Mononuclear cell (primary cell): ENCODE data around the gene OR6B1. TPM values are rescaled to one million over a fixed set of nuclear protein-coding genes. Genes with fewer than 3 reads are reported as not detected.
"Not testable (repeated sequence)": the region's sequence is repeated elsewhere in the genome, so short reads cannot be mapped to it uniquely, and the experiment has no call there.

Experiments
- H3K27me3 ChIP-seq: 2 replicates; pipeline ENCODE4 v1.6.0; 2011; ENCODE audit warnings: low read length, control low read depth; ENCODE audit not compliant: insufficient read depth
- H3K4me1 ChIP-seq: 2 replicates; pipeline ENCODE4 v1.5.1; 2011; ENCODE audit warnings: mild to moderate bottlenecking, low read length, control low read depth; ENCODE audit not compliant: insufficient read depth
- H3K4me3 ChIP-seq: 2 replicates; pipeline ENCODE4 v1.5.1; 2011; ENCODE audit warnings: mild to moderate bottlenecking, low read length, moderate library complexity
- H3K9me3 ChIP-seq: 2 replicates; pipeline ENCODE4 v1.5.1; 2011; ENCODE audit warnings: low read depth, mild to moderate bottlenecking, control low read depth, low read length
- total RNA-seq: library from RNA; depleted of rRNA; stranded (reverse); fragments of >200 nt; gene quantifications from one replicate; pipeline ENCODE4 v1.2.3, GENCODE V29; 2012

Gene OR6B1
- total RNA-seq, 1 donor: under 0.01 TPM

- Histone ChIP-seq H3K9me3 (no peaks in the 10 kb centered on the region), H3K27me3 (no peaks in the 10 kb centered on the region), H3K4me1 (no peaks in the 10 kb centered on the region), H3K4me3 (no peak overlapping the region)
These were observed 16.2 kb upstream of the OR6B1 start for GRCh38 chr7:143983960-143984359.

GRCh38 chr7:143987513-143987912 is 12.6 kb upstream of the OR6B1 start:
- no peak overlapping the region for H3K4me3 ChIP-seq
- H3K9me3 ChIP-seq: no peaks in the 10 kb centered on the region
- no peaks in the 10 kb centered on the region for H3K27me3 ChIP-seq
- H3K4me1 ChIP-seq: no peaks in the 10 kb centered on the region

- no peak overlapping the region for H3K4me3 ChIP-seq
- H3K4me1 ChIP-seq: no peaks in the 10 kb centered on the region
- H3K9me3 ChIP-seq: no peaks in the 10 kb centered on the region
- H3K27me3 ChIP-seq: no peaks in the 10 kb centered on the region
These were observed 11.0 kb upstream of the OR6B1 start for GRCh38 chr7:143988976-143989745.

GRCh38 chr7:143992670-143993069 is 7.5 kb upstream of the OR6B1 start:
- Histone ChIP-seq H3K4me3 (no peak overlapping the region), H3K4me1 (no peaks in the 10 kb centered on the region), H3K27me3 (no peaks in the 10 kb centered on the region), H3K9me3 (no peaks in the 10 kb centered on the region)

GRCh38 chr7:143993924-143994323 is 6.2 kb upstream of the OR6B1 start:
- Histone ChIP-seq H3K4me1 (no peaks in the 10 kb centered on the region), H3K9me3 (no peaks in the 10 kb centered on the region), H3K4me3 (no peak overlapping the region), H3K27me3 (no peaks in the 10 kb centered on the region)

GRCh38 chr7:144001543-144001942 is 1.4 kb downstream of the OR6B1 start:
- no peak overlapping the region for H3K4me3 ChIP-seq
- no peaks in the 10 kb centered on the region for H3K27me3 ChIP-seq
- H3K9me3 ChIP-seq: no peaks in the 10 kb centered on the region
- no peaks in the 10 kb centered on the region for H3K4me1 ChIP-seq

- Histone ChIP-seq H3K27me3 (no peaks in the 10 kb centered on the region), H3K9me3 (no peaks in the 10 kb centered on the region), H3K4me1 (no peaks in the 10 kb centered on the region), H3K4me3 (no peak overlapping the region)
These were observed 4.6 kb downstream of the OR6B1 start for GRCh38 chr7:144004703-144005102.

- H3K9me3 ChIP-seq: no peaks in the 10 kb centered on the region
- H3K4me1 ChIP-seq: no peaks in the 10 kb centered on the region
- no peaks in the 10 kb centered on the region for H3K27me3 ChIP-seq
- no peak overlapping the region for H3K4me3 ChIP-seq
These were observed 6.0 kb downstream of the OR6B1 start for GRCh38 chr7:144006029-144006691.

- no peaks in the 10 kb centered on the region for H3K27me3 ChIP-seq
- H3K4me3 ChIP-seq: no peak overlapping the region
- no peaks in the 10 kb centered on the region for H3K4me1 ChIP-seq
- H3K9me3 ChIP-seq: no peaks in the 10 kb centered on the region
These were observed 6.5 kb downstream of the OR6B1 start for GRCh38 chr7:144006692-144007042.

- H3K4me1 ChIP-seq: no peaks in the 10 kb centered on the region
- H3K9me3 ChIP-seq: no peaks in the 10 kb centered on the region
- H3K27me3 ChIP-seq: no peaks in the 10 kb centered on the region
- no peak overlapping the region for H3K4me3 ChIP-seq
These were observed 9.2 kb downstream of the OR6B1 start for GRCh38 chr7:144009361-144009760.

GRCh38 chr7:144010061-144010460 is 9.9 kb downstream of the OR6B1 start:
- not testable (repeated sequence) for H3K4me3 ChIP-seq, H3K27me3 ChIP-seq, H3K9me3 ChIP-seq, H3K4me1 ChIP-seq

- H3K4me3 ChIP-seq, H3K9me3 ChIP-seq, H3K27me3 ChIP-seq, H3K4me1 ChIP-seq: not testable (repeated sequence)
These were observed 10.7 kb downstream of the OR6B1 start for GRCh38 chr7:144010821-144011220.

- H3K4me1 ChIP-seq: no peaks in the 10 kb centered on the region
- H3K9me3 ChIP-seq: no peaks in the 10 kb centered on the region
- no peak overlapping the region for H3K4me3 ChIP-seq
- no peaks in the 10 kb centered on the region for H3K27me3 ChIP-seq
These were observed 11.5 kb downstream of the OR6B1 start for GRCh38 chr7:144011458-144012230.

- no peak overlapping the region for H3K4me3 ChIP-seq
- H3K4me1 ChIP-seq: no peaks in the 10 kb centered on the region
- no peaks in the 10 kb centered on the region for H3K27me3 ChIP-seq
- H3K9me3 ChIP-seq: no peaks in the 10 kb centered on the region
These were observed 17.9 kb downstream of the OR6B1 start for GRCh38 chr7:144018065-144018464.

- Histone ChIP-seq H3K27me3 (no peaks in the 10 kb centered on the region), H3K9me3 (no peaks in the 10 kb centered on the region), H3K4me3 (no peak overlapping the region), H3K4me1 (no peaks in the 10 kb centered on the region)
These were observed 19.3 kb downstream of the OR6B1 start for GRCh38 chr7:144019457-144019856.
